Measurements from ENCODE around the gene MYRFL.

The MYRFL gene

GRCh38 chr12:69900720-69901131 lies 75.7 kb downstream of the MYRFL start:
- no peak for DNase-seq

- no peak for DNase-seq
These were observed 76.3 kb downstream of the MYRFL start for GRCh38 chr12:69901221-69901905.

GRCh38 chr12:69903548-69903947 lies 78.5 kb downstream of the MYRFL start:
- DNase-seq = no peak

- DNase-seq = no peak
These were observed 79.8 kb downstream of the MYRFL start for GRCh38 chr12:69904777-69905176.

GRCh38 chr12:69905801-69906200 lies 80.8 kb downstream of the MYRFL start:
- DNase-seq = no peak

GRCh38 chr12:69906411-69907216 lies 81.6 kb downstream of the MYRFL start:
- no peak for DNase-seq

GRCh38 chr12:69908203-69908602 lies 83.2 kb downstream of the MYRFL start:
- no peak for DNase-seq

GRCh38 chr12:69910694-69911093 lies 85.7 kb downstream of the MYRFL start:
- DNase-seq = no peak

- DNase-seq = no peak
These were observed 88.5 kb downstream of the MYRFL start for GRCh38 chr12:69913526-69913925.

- no peak for DNase-seq
These were observed 90.9 kb downstream of the MYRFL start for GRCh38 chr12:69915964-69916363.

GRCh38 chr12:69916544-69917235 lies 91.7 kb downstream of the MYRFL start:
- DNase-seq = no peak

GRCh38 chr12:69918287-69918686 lies 93.3 kb downstream of the MYRFL start:
- DNase-seq = no peak

- DNase-seq = no peak
These were observed 94.5 kb downstream of the MYRFL start for GRCh38 chr12:69919495-69919894.

- no peak for DNase-seq
These were observed 96.8 kb downstream of the MYRFL start for GRCh38 chr12:69921831-69922230.

GRCh38 chr12:69922999-69923398 lies 98.0 kb downstream of the MYRFL start:
- no peak for DNase-seq

- DNase-seq = no peak
These were observed 100.3 kb downstream of the MYRFL start for GRCh38 chr12:69925291-69925690.

- no peak for DNase-seq
These were observed 102.1 kb downstream of the MYRFL start for GRCh38 chr12:69927164-69927563.

- no peak for DNase-seq
These were observed 104.1 kb downstream of the MYRFL start for GRCh38 chr12:69929125-69929524.

GRCh38 chr12:69929531-69929930 lies 104.5 kb downstream of the MYRFL start:
- no peak for DNase-seq

GRCh38 chr12:69931569-69931968 lies 106.5 kb downstream of the MYRFL start:
- DNase-seq = no peak

GRCh38 chr12:69932154-69932553 lies 107.1 kb downstream of the MYRFL start:
- no peak for DNase-seq

- no peak for DNase-seq
These were observed 107.9 kb downstream of the MYRFL start for GRCh38 chr12:69932676-69933552.

- DNase-seq = no peak
These were observed 109.0 kb downstream of the MYRFL start for GRCh38 chr12:69934011-69934410.
